Subcutaneous adipose tissue (tissue), 4 donors: ENCODE measurements around the gene SC5D. TPM values are rescaled to one million over a fixed set of nuclear protein-coding genes. Genes with fewer than 3 reads are reported as not detected.

Experiments used
- CTCF ChIP-seq: fragments of 450-650 bp; IDR thresholded peaks from one replicate; pipeline ENCODE4 v1.5.1; 2016; ENCODE audit warnings: low read depth, mild to moderate bottlenecking, control low read depth, antibody characterized with exemption, moderate library complexity
- total RNA-seq, 4 donors: library from RNA; depleted of rRNA; stranded (reverse); fragments of >200 nt; gene quantifications; one replicate each; pipeline ENCODE4 v1.1.0, GENCODE V29; 2016

SC5D gene
- total RNA-seq, 4 donors from 2014 or later, result 12.2 to 42.1 (median 26.3) TPM

- no peak for TF ChIP-seq CTCF
These were observed 576 bp upstream of the SC5D start for GRCh38 chr11:121291896-121292494.

GRCh38 chr11:121293288-121293594, 670 bp downstream of the SC5D start:
- TF ChIP-seq CTCF, result no peak

- no peak for TF ChIP-seq CTCF
These were observed 2.9 kb downstream of the SC5D start for GRCh38 chr11:121295246-121296029.

- TF ChIP-seq CTCF, result no peak
These were observed 5.3 kb downstream of the SC5D start for GRCh38 chr11:121297872-121298271.

- no peak for TF ChIP-seq CTCF
These were observed 6.2 kb downstream of the SC5D start for GRCh38 chr11:121298774-121299173.

- TF ChIP-seq CTCF, result no peak
These were observed 6.8 kb downstream of the SC5D start for GRCh38 chr11:121299417-121299816.

GRCh38 chr11:121300313-121300971, 7.9 kb downstream of the SC5D start:
- TF ChIP-seq CTCF, result no peak
